IPS-15b (cell line): Measurements from ENCODE around the gene PBRM1.

Experiments used
- H3K27me3 ChIP-seq: one replicate; pipeline ENCODE4 v1.6.1; 2013; ENCODE audit warnings: low read length; ENCODE audit not compliant: control insufficient read depth, insufficient read depth
- H3K36me3 ChIP-seq: one replicate; pipeline ENCODE4 v1.6.1; 2013; ENCODE audit warnings: low read length; ENCODE audit not compliant: control insufficient read depth, insufficient read depth
- H3K4me1 ChIP-seq: one replicate; pipeline ENCODE4 v1.6.1; 2013; ENCODE audit warnings: mild to moderate bottlenecking, low read length; ENCODE audit not compliant: control insufficient read depth, insufficient read depth
- H3K4me3 ChIP-seq: one replicate; pipeline ENCODE4 v1.5.1; 2013; ENCODE audit warnings: low read depth, low read length
- H3K9ac ChIP-seq: one replicate; pipeline ENCODE4 v1.6.1; 2013; ENCODE audit warnings: low read depth, mild to moderate bottlenecking, low read length
- H3K9me3 ChIP-seq: one replicate; pipeline ENCODE4 v1.6.1; 2013; ENCODE audit warnings: mild to moderate bottlenecking, low read length; ENCODE audit not compliant: control insufficient read depth, insufficient read depth

PBRM1 gene

DNA sequence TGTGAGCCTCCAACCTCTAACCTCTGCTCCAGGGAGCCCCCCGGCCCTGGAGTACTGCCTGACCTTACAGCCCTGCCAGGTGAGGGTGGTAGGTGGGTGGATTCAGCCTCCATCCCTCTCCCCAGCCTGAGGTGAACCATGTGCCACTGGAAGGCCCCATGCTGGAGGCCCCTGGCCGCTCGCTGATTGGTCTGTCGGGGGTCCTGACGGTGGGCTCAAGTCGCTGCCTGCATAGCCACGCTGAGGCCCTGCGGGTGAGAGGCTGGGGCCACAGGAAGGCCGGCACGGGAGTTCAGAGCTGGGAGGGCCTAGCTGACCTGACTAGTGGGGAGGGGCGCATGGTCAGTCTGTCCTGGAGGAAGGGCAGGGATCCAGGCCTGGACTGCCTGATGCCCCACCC, 171.1 kb downstream of the PBRM1 start:
- Histone ChIP-seq H3K36me3 (no peaks in the 10 kb centered on the region), H3K9ac (no peak overlapping the region), H3K9me3 (no peaks in the 10 kb centered on the region), H3K4me1 (no peaks in the 10 kb centered on the region), H3K4me3 (no peak overlapping the region), H3K27me3 (peaks cover 4% of the 10 kb centered on the region)

- Histone ChIP-seq H3K27me3 (peaks cover 4% of the 10 kb centered on the region), H3K36me3 (no peaks in the 10 kb centered on the region), H3K9me3 (no peaks in the 10 kb centered on the region), H3K9ac (no peak overlapping the region), H3K4me3 (no peak overlapping the region), H3K4me1 (no peaks in the 10 kb centered on the region)
Measured at GRCh38 chr3:52513281-52513680, 172.4 kb downstream of the PBRM1 start.

DNA sequence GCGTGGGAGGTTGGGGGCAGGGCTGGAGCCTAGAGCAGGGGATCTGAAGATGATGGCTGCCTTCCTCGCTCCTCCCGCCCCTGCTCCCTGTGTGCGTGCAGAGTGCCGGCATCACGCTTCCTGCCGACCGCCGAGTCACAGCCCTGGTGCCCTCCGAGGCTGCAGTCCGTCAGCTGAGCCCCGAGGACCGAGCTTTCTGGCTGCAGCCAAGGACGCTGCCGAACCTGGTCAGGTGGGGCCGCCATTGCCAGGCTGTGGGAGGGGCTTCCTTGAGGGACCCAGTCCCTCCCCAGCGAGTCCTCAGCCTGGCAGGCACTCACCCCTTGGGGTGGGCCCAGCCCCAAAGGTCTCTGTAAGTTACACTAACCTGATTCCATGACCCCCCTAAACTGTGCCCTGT, 173.0 kb downstream of the PBRM1 start:
- Histone ChIP-seq H3K4me1 (no peaks in the 10 kb centered on the region), H3K27me3 (peaks cover 2% of the 10 kb centered on the region), H3K4me3 (no peak overlapping the region), H3K36me3 (no peaks in the 10 kb centered on the region), H3K9ac (no peak overlapping the region), H3K9me3 (no peaks in the 10 kb centered on the region)

- no peaks in the 10 kb centered on the region for H3K9me3 ChIP-seq
- no peak overlapping the region for H3K9ac ChIP-seq
- no peaks in the 10 kb centered on the region for H3K4me1 ChIP-seq
- no peaks in the 10 kb centered on the region for H3K36me3 ChIP-seq
- no peaks in the 10 kb centered on the region for H3K27me3 ChIP-seq
- H3K4me3 ChIP-seq = no peak overlapping the region
Measured at GRCh38 chr3:52512105-52512504, 173.6 kb downstream of the PBRM1 start.

- Histone ChIP-seq H3K4me1 (no peaks in the 10 kb centered on the region), H3K9ac (no peak overlapping the region), H3K4me3 (no peak overlapping the region), H3K27me3 (no peaks in the 10 kb centered on the region), H3K9me3 (no peaks in the 10 kb centered on the region), H3K36me3 (no peaks in the 10 kb centered on the region)
Measured at GRCh38 chr3:52511509-52511908, 174.2 kb downstream of the PBRM1 start.

DNA sequence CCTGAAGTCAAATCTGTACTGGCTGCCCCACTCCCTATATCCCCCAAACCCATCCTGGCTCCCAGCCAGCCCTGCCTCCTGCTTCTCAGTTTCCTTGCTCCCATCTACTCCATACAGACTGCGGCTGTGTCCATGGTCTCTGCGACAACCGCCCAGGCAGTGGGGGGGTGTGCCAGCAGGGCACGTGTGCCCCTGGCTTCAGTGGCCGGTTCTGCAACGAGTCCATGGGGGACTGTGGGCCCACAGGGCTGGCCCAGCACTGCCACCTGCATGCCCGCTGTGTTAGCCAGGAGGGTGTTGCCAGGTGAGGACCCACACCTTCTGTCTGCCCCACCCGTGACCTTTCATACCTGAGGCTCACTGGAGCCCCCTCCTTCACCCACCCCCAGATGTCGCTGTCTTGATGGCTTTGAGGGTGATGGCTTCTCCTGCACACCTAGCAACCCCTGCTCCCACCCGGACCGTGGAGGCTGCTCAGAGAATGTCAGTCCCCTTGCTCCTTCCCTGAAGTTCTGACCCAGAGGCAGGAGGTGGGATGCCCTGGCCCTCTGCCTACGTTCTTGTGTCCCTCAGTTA, 175.9 kb downstream of the PBRM1 start:
- H3K36me3 ChIP-seq = no peaks in the 10 kb centered on the region
- no peak overlapping the region for H3K9ac ChIP-seq
- H3K27me3 ChIP-seq = no peaks in the 10 kb centered on the region
- H3K9me3 ChIP-seq = no peaks in the 10 kb centered on the region
- no peaks in the 10 kb centered on the region for H3K4me1 ChIP-seq
- H3K4me3 ChIP-seq = no peak overlapping the region

DNA sequence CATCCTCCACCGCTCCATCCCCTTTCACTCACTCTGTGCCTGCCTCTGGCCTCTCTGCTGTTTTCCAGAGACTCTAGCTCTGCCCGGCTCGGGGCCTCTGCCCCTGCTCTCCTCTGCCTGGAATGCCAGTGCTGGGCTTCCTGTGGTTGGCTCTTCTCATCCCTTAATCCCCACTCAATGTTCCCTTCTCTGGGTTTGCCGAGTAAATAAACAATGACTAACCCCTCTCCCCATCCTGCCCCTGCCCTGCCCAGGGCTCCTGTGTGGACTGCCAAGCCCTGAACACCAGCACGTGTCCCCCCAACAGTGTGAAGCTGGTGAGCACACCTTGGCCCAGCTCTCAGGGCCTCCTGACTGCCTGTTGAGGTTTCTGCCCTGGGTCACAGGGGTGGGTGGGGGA, 178.4 kb downstream of the PBRM1 start:
- Histone ChIP-seq H3K4me3 (no peak overlapping the region), H3K4me1 (no peaks in the 10 kb centered on the region)

GRCh38 chr3:52506266-52506966, 179.3 kb downstream of the PBRM1 start:
- Histone ChIP-seq H3K9ac (no peak overlapping the region), H3K27me3 (no peaks in the 10 kb centered on the region), H3K36me3 (no peaks in the 10 kb centered on the region), H3K4me1 (no peaks in the 10 kb centered on the region), H3K9me3 (no peaks in the 10 kb centered on the region), H3K4me3 (no peak overlapping the region)

More for the DNA sequence above, 178.4 kb downstream of the PBRM1 start:
- no peaks in the 10 kb centered on the region for H3K27me3 ChIP-seq
- H3K9me3 ChIP-seq = no peaks in the 10 kb centered on the region
- H3K36me3 ChIP-seq = no peaks in the 10 kb centered on the region
- H3K9ac ChIP-seq = no peak overlapping the region

GRCh38 chr3:52504977-52505376, 180.7 kb downstream of the PBRM1 start:
- H3K36me3 ChIP-seq = no peaks in the 10 kb centered on the region
- H3K9me3 ChIP-seq = no peaks in the 10 kb centered on the region
- H3K9ac ChIP-seq = no peak overlapping the region
- no peak overlapping the region for H3K4me3 ChIP-seq
- H3K4me1 ChIP-seq = no peaks in the 10 kb centered on the region
- H3K27me3 ChIP-seq = no peaks in the 10 kb centered on the region

DNA sequence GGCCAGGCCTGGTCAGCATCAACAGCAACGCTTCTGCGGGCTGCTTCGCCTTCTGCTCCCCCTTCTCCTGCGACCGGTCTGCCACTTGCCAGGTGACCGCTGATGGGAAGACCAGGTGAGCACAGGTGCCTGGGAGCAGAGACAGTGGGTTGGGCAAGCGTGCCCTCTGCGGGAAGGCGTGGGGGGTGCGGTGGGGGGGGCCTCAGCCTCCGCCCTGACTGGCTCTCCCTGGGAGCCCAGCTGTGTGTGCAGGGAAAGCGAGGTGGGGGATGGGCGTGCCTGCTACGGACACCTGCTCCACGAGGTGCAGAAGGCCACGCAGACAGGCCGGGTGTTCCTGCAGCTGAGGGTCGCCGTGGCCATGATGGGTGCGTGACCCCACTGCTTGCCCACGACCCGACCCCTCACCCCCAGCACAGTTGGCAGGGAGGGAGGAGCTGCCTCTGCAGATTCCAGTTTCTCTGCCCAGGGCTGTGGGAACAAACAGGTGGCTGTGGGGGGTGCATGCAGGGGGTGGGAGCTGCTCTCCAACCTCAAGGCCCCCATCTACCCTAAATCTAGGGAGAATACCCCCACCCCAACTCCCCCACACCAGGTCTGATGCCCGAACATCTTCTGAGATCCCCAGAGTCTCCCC, 181.8 kb downstream of the PBRM1 start:
- no peaks in the 10 kb centered on the region for H3K27me3 ChIP-seq
- H3K9ac ChIP-seq = no peak overlapping the region
- no peaks in the 10 kb centered on the region for H3K9me3 ChIP-seq
- H3K36me3 ChIP-seq = no peaks in the 10 kb centered on the region
- no peaks in the 10 kb centered on the region for H3K4me1 ChIP-seq
- no peak overlapping the region for H3K4me3 ChIP-seq

DNA sequence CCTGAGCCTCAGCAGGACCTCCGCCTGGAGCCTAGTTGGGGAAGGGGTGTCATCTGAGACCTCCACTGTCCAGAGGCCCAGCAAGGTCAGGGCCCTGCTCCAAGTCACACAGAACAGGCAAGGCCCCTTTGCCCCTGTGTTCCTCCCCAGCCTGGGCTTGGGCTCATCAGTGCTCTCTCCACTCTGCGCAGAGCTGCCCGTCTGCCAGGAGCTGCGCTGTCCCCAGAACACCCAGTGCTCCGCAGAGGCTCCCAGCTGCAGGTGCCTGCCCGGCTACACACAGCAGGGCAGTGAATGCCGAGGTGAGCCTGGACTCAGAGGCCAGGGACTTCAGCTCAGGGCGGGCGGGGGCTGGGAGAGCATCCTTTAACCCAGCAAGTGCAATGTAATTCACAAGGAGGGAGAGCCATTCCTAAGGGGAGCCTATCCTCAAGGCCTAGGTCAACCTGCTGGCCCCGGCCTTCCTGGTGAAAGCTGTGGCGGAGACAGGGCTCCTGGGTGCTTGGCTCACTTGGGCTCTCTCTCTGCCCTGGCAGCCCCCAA, 182.8 kb downstream of the PBRM1 start:
- H3K4me1 ChIP-seq = no peaks in the 10 kb centered on the region
- H3K9me3 ChIP-seq = no peaks in the 10 kb centered on the region
- no peaks in the 10 kb centered on the region for H3K27me3 ChIP-seq
- no peak overlapping the region for H3K4me3 ChIP-seq
- H3K36me3 ChIP-seq = no peaks in the 10 kb centered on the region
- H3K9ac ChIP-seq = peak overlapping the region; percentile 8

DNA sequence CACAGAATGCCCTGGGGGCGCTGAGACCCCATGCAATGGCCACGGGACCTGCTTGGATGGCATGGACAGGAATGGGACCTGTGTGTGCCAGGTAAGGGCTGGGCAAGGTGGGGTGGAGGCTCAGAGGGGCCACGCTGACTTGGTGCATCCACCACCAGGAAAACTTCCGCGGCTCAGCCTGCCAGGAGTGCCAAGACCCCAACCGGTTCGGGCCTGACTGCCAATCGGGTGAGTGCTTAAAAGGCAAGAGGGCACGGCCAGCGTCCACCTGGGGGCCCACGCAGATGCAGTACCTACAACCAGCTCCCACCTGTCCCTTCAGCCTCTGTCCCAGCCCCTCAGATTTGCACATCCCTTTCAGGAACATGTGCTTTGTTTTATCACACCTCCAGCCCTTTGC, 183.7 kb downstream of the PBRM1 start:
- Histone ChIP-seq H3K36me3 (no peaks in the 10 kb centered on the region), H3K27me3 (no peaks in the 10 kb centered on the region), H3K9me3 (no peaks in the 10 kb centered on the region), H3K9ac (no peak overlapping the region), H3K4me3 (no peak overlapping the region), H3K4me1 (no peaks in the 10 kb centered on the region)
